Neural progenitor cell (in vitro differentiated cells): ENCODE results near the gene PRDM15. TPM values are rescaled to one million over a fixed set of nuclear protein-coding genes. Genes with fewer than 3 reads are reported as not detected.

Experiments used
- DNase-seq: peaks from one replicate; pipeline ENCODE4 v3.0.0-alpha.2; 2016; ENCODE audit warnings: low spot score
- H2AFZ ChIP-seq: fragments of 200-600 bp; sonication (generic); replicated peaks from 2 replicates; pipeline ENCODE4 v1.6.1; 2016; ENCODE audit warnings: antibody characterized with exemption
- H3F3A ChIP-seq: fragments of 200-600 bp; sonication (generic); 2 replicates; pipeline ENCODE4 v1.6.1; 2016; ENCODE audit warnings: antibody characterized with exemption, low read depth
- H3K27ac ChIP-seq: fragments of 200-600 bp; sonication (generic); 2 replicates; pipeline ENCODE4 v1.5.1; 2016; ENCODE audit warnings: mild to moderate bottlenecking
- H3K27me3 ChIP-seq: fragments of 200-600 bp; sonication (generic); 2 replicates; pipeline ENCODE4 v1.6.1; 2016; ENCODE audit warnings: mild to moderate bottlenecking, moderate library complexity
- H3K36me3 ChIP-seq: fragments of 200-600 bp; sonication (generic); 2 replicates; pipeline ENCODE4 v1.5.1; 2016
- H3K4me1 ChIP-seq: fragments of 200-600 bp; sonication (generic); 2 replicates; pipeline ENCODE4 v1.6.1; 2016; ENCODE audit warnings: mixed run types
- H3K4me2 ChIP-seq: fragments of 200-600 bp; sonication (generic); 2 replicates; pipeline ENCODE4 v1.6.1; 2016
- H3K4me3 ChIP-seq: fragments of 200-600 bp; sonication (generic); 2 replicates; pipeline ENCODE4 v1.5.1; 2016
- H3K79me2 ChIP-seq: fragments of 200-600 bp; sonication (generic); 2 replicates; pipeline ENCODE4 v1.6.1; 2016; ENCODE audit warnings: low read depth
- H3K9ac ChIP-seq: fragments of 200-600 bp; sonication (generic); 2 replicates; pipeline ENCODE4 v1.6.1; 2016
- H3K9me3 ChIP-seq: fragments of 200-600 bp; sonication (generic); 2 replicates; pipeline ENCODE4 v1.5.1; 2016; ENCODE audit warnings: low read depth
- H4K20me1 ChIP-seq: fragments of 200-600 bp; sonication (generic); 2 replicates; pipeline ENCODE4 v1.6.1; 2016; ENCODE audit warnings: low read depth
- H3K27ac Mint-ChIP-seq: 3 replicates; pipeline ENCODE4 v1.8.0; 2021; ENCODE audit warnings: mixed read lengths
- H3K27me3 Mint-ChIP-seq: 2 replicates; pipeline ENCODE4 v1.8.0; 2022; ENCODE audit warnings: low read depth, mild to moderate bottlenecking, inconsistent platforms, moderate library complexity, mixed read lengths; ENCODE audit not compliant: insufficient read depth
- H3K36me3 Mint-ChIP-seq: 3 replicates; pipeline ENCODE4 v1.8.0; 2021; ENCODE audit warnings: mixed read lengths
- H3K4me1 Mint-ChIP-seq: 3 replicates; pipeline ENCODE4 v1.8.0; 2021; ENCODE audit warnings: mixed read lengths
- H3K4me3 Mint-ChIP-seq: 3 replicates; pipeline ENCODE4 v1.8.0; 2021; ENCODE audit warnings: mild to moderate bottlenecking, moderate library complexity, mixed read lengths
- H3K9me3 Mint-ChIP-seq: 3 replicates; pipeline ENCODE4 v1.8.0; 2020; ENCODE audit warnings: mixed read lengths
- CTCF ChIP-seq: fragments of 200-600 bp; sonication (generic); IDR thresholded peaks from 2 replicates; pipeline ENCODE4 v1.5.1; 2017; ENCODE audit warnings: antibody characterized with exemption, mild to moderate bottlenecking
- EZH2 ChIP-seq: fragments of 200-600 bp; sonication (generic); IDR thresholded peaks from 2 replicates; pipeline ENCODE4 v1.6.1; 2017; ENCODE audit warnings: antibody characterized with exemption, mild to moderate bottlenecking, moderate library complexity
- EZH2phosphoT487 ChIP-seq: fragments of 200-600 bp; sonication (generic); IDR thresholded peaks from 2 replicates; pipeline ENCODE4 v1.6.1; 2017; ENCODE audit warnings: antibody characterized with exemption
- total RNA-seq: library from RNA; depleted of rRNA; stranded (reverse); fragments of >200 nt; gene quantifications from 2 replicates; pipeline ENCODE4 v1.2.3, GENCODE V29; 2015; ENCODE audit warnings: low replicate concordance

PRDM15 gene
- total RNA-seq, 1 donor from 2014 or later: 9.0 TPM

GRCh38 chr21:41759214-41759840 is 119.8 kb downstream of the PRDM15 start:
- DNase-seq: peak; percentile 44
- Histone ChIP-seq H3K4me2 (no peak overlapping the region), H3K9ac (no peak overlapping the region), H3K27ac (no peak overlapping the region), H3F3A (peaks cover 30% of the 10 kb centered on the region), H3K36me3 (no peaks in the 10 kb centered on the region), H4K20me1 (peaks cover 7% of the 10 kb centered on the region), H2AFZ (no peak overlapping the region), H3K9me3 (no peaks in the 10 kb centered on the region), H3K4me1 (peaks cover 43% of the 10 kb centered on the region), H3K4me3 (no peak overlapping the region), H3K79me2 (no peaks in the 10 kb centered on the region), H3K27me3 (peaks cover 45% of the 10 kb centered on the region)
- peaks cover 46% of the 10 kb centered on the region for H3K27me3 Mint-ChIP-seq
- H3K27ac Mint-ChIP-seq: no peak overlapping the region
- no peak overlapping the region for H3K4me3 Mint-ChIP-seq
- H3K4me1 Mint-ChIP-seq: peaks cover 58% of the 10 kb centered on the region
- TF ChIP-seq EZH2 (no peak), CTCF (no peak), EZH2phosphoT487 (no peak)
- no peaks in the 10 kb centered on the region for H3K9me3 Mint-ChIP-seq
- no peaks in the 10 kb centered on the region for H3K36me3 Mint-ChIP-seq

- no peaks in the 10 kb centered on the region for H3K9me3 Mint-ChIP-seq
- H3K4me3 ChIP-seq: no peak overlapping the region
- H3K9ac ChIP-seq: no peak overlapping the region
- no peaks in the 10 kb centered on the region for H3K9me3 ChIP-seq
- peaks cover 37% of the 10 kb centered on the region for H3K27me3 ChIP-seq
- H3K4me3 Mint-ChIP-seq: no peak overlapping the region
- H3K79me2 ChIP-seq: no peaks in the 10 kb centered on the region
- DNase-seq: no peak
- H3F3A ChIP-seq: peaks cover 32% of the 10 kb centered on the region
- H3K4me2 ChIP-seq: no peak overlapping the region
- peaks cover 47% of the 10 kb centered on the region for H3K4me1 ChIP-seq
- no peaks in the 10 kb centered on the region for H3K36me3 Mint-ChIP-seq
- H3K27ac ChIP-seq: no peak overlapping the region
- H3K36me3 ChIP-seq: no peaks in the 10 kb centered on the region
- peaks cover 40% of the 10 kb centered on the region for H3K27me3 Mint-ChIP-seq
- no peaks in the 10 kb centered on the region for H4K20me1 ChIP-seq
- no peak for TF ChIP-seq EZH2phosphoT487
- no peak for TF ChIP-seq CTCF
- TF ChIP-seq EZH2: no peak
- no peak overlapping the region for H3K27ac Mint-ChIP-seq
- H2AFZ ChIP-seq: no peak overlapping the region
- peaks cover 64% of the 10 kb centered on the region for H3K4me1 Mint-ChIP-seq
These were observed 120.6 kb downstream of the PRDM15 start for GRCh38 chr21:41758550-41758949.

- peak overlapping the region; percentile 74 for H3K27ac Mint-ChIP-seq
These were observed 123.0 kb downstream of the PRDM15 start for GRCh38 chr21:41755934-41756773.

More at GRCh38 chr21:41755934-41756773, 123.0 kb downstream of the PRDM15 start:
- H3F3A ChIP-seq: peaks cover 19% of the 10 kb centered on the region
- H3K4me1 ChIP-seq: peaks cover 40% of the 10 kb centered on the region
- TF ChIP-seq EZH2phosphoT487: no peak
- no peak for TF ChIP-seq CTCF
- TF ChIP-seq EZH2: no peak
- no peaks in the 10 kb centered on the region for H3K9me3 ChIP-seq
- peaks cover 65% of the 10 kb centered on the region for H3K4me1 Mint-ChIP-seq
- peaks cover 13% of the 10 kb centered on the region for H3K27me3 ChIP-seq
- H3K4me3 ChIP-seq: no peak overlapping the region
- peaks cover 2% of the 10 kb centered on the region for H4K20me1 ChIP-seq
- H3K79me2 ChIP-seq: no peaks in the 10 kb centered on the region
- no peaks in the 10 kb centered on the region for H3K36me3 ChIP-seq
- no peaks in the 10 kb centered on the region for H3K9me3 Mint-ChIP-seq
- H3K27me3 Mint-ChIP-seq: peaks cover 30% of the 10 kb centered on the region
- no peak overlapping the region for H3K4me2 ChIP-seq
- H2AFZ ChIP-seq: no peak overlapping the region
- H3K27ac ChIP-seq: no peak overlapping the region
- no peak overlapping the region for H3K9ac ChIP-seq
- H3K36me3 Mint-ChIP-seq: no peaks in the 10 kb centered on the region
- H3K4me3 Mint-ChIP-seq: no peak overlapping the region
- no peak for DNase-seq
